WTC11 (cell line): ENCODE data around the gene RGS2.

Experiments used
- E2F4 ChIP-seq: sonication (generic); formaldehyde crosslinking; IDR thresholded peaks from 2 replicates; pipeline ENCODE4 v1.8.1; 2022; ENCODE audit warnings: low read depth, mild to moderate bottlenecking, moderate library complexity, missing genetic modification reagents, borderline replicate concordance
- TF ChIP-seq, protein P1 (sequence below): fragments of 250-450 bp; sonication (Bioruptor Pico); IDR thresholded peaks from 2 replicates; pipeline ENCODE4 v1.8.0; 2021; ENCODE audit warnings: mild to moderate bottlenecking

DNA sequence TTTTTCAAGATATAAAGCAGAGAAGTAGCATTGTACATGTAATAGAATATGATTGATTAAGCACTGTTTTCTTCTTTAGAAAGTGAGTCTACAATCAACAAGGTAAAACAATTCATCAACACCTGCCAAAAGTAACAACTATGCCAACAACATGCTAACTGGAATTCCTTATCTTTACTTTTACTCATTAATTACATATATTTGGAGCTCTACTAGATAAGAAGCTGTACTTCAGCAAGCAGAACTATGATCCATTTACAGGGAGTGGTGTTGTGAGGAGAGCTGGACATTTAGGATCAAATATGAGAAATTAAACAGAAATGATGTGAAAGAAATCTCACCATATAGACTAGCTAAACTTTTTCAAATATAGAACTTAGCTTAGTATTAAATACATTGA, 51.0 kb downstream of the RGS2 start:
- no peak for TF ChIP-seq E2F4 (CRISPR knock-in tag)
- TF ChIP-seq, protein P1, sequence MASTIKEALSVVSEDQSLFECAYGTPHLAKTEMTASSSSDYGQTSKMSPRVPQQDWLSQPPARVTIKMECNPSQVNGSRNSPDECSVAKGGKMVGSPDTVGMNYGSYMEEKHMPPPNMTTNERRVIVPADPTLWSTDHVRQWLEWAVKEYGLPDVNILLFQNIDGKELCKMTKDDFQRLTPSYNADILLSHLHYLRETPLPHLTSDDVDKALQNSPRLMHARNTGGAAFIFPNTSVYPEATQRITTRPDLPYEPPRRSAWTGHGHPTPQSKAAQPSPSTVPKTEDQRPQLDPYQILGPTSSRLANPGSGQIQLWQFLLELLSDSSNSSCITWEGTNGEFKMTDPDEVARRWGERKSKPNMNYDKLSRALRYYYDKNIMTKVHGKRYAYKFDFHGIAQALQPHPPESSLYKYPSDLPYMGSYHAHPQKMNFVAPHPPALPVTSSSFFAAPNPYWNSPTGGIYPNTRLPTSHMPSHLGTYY, result no peak
